Parathyroid adenoma (tissue), 2 donors: Measurements from ENCODE around the gene SLC7A14.

Source experiments
- H2AFZ ChIP-seq: fragments of 300-600 bp; sonication (generic); one replicate; pipeline ENCODE4 v1.7.0; 2017; ENCODE audit warnings: antibody characterized with exemption, mild to moderate bottlenecking
- H3K27ac ChIP-seq: fragments of 300-600 bp; sonication (generic); one replicate; pipeline ENCODE4 v1.7.0; 2017
- H3K27me3 ChIP-seq: fragments of 300-600 bp; sonication (generic); one replicate; pipeline ENCODE4 v1.7.0; 2017; ENCODE audit warnings: low read length; ENCODE audit not compliant: control insufficient read depth, insufficient read depth
- H3K36me3 ChIP-seq: fragments of 300-600 bp; sonication (generic); one replicate; pipeline ENCODE4 v1.7.0; 2017; ENCODE audit warnings: low read length; ENCODE audit not compliant: control insufficient read depth, insufficient read depth
- H3K4me1 ChIP-seq: fragments of 300-600 bp; sonication (generic); one replicate; pipeline ENCODE4 v1.7.0; 2017; ENCODE audit warnings: control low read depth
- H3K4me2 ChIP-seq: fragments of 300-600 bp; sonication (generic); one replicate; pipeline ENCODE4 v1.7.0; 2017; ENCODE audit warnings: low read length
- H3K4me3 ChIP-seq: fragments of 300-600 bp; sonication (generic); one replicate; pipeline ENCODE4 v1.7.0; 2017; ENCODE audit warnings: low read depth, low read length
- H3K79me2 ChIP-seq: fragments of 300-600 bp; sonication (generic); one replicate; pipeline ENCODE4 v1.7.0; 2017; ENCODE audit warnings: control low read depth
- H3K9ac ChIP-seq: fragments of 300-600 bp; sonication (generic); one replicate; pipeline ENCODE4 v1.7.0; 2017; ENCODE audit warnings: mild to moderate bottlenecking
- H3K9me3 ChIP-seq: fragments of 300-600 bp; sonication (generic); one replicate; pipeline ENCODE4 v1.7.0; 2017; ENCODE audit warnings: low read length; ENCODE audit not compliant: control insufficient read depth
- CTCF ChIP-seq: fragments of 300-600 bp; sonication (generic); IDR thresholded peaks from one replicate; pipeline ENCODE4 v1.7.0; 2017; ENCODE audit warnings: antibody characterized with exemption, mild to moderate bottlenecking
- donor health status: primary hyperparathyroidism.

The SLC7A14 gene

GRCh38 chr3:170470063-170471016 lies 115.5 kb downstream of the SLC7A14 start:
- H3K9ac ChIP-seq: no peak overlapping the region

GRCh38 chr3:170469151-170470062 lies 116.5 kb downstream of the SLC7A14 start:
- Histone ChIP-seq H3K27me3 (no peaks in the 10 kb centered on the region), H3K4me2 (no peak overlapping the region), H3K4me3 (no peak overlapping the region), H3K36me3 (no peaks in the 10 kb centered on the region), H3K9me3 (no peaks in the 10 kb centered on the region), H3K79me2 (no peaks in the 10 kb centered on the region), H3K9ac (no peak overlapping the region), H3K4me1 (no peaks in the 10 kb centered on the region), H2AFZ (no peak overlapping the region), H3K27ac (no peak overlapping the region)
- TF ChIP-seq CTCF: no peak

More at GRCh38 chr3:170470063-170471016, 115.5 kb downstream of the SLC7A14 start:
- H3K27ac ChIP-seq: no peak overlapping the region
- no peaks in the 10 kb centered on the region for H3K9me3 ChIP-seq
- no peak for TF ChIP-seq CTCF
- H3K4me3 ChIP-seq: no peak overlapping the region
- no peaks in the 10 kb centered on the region for H3K36me3 ChIP-seq
- H3K79me2 ChIP-seq: no peaks in the 10 kb centered on the region
- H3K4me2 ChIP-seq: no peak overlapping the region
- no peak overlapping the region for H2AFZ ChIP-seq
- H3K4me1 ChIP-seq: no peaks in the 10 kb centered on the region
- no peaks in the 10 kb centered on the region for H3K27me3 ChIP-seq

- Histone ChIP-seq H3K36me3 (no peaks in the 10 kb centered on the region), H3K79me2 (no peaks in the 10 kb centered on the region), H3K4me1 (no peaks in the 10 kb centered on the region), H3K9me3 (no peaks in the 10 kb centered on the region), H3K27ac (no peak overlapping the region), H3K4me2 (no peak overlapping the region), H2AFZ (no peak overlapping the region), H3K4me3 (no peak overlapping the region), H3K27me3 (no peaks in the 10 kb centered on the region), H3K9ac (no peak overlapping the region)
- no peak for TF ChIP-seq CTCF
Measured at GRCh38 chr3:170467571-170468147, 118.2 kb downstream of the SLC7A14 start.

GRCh38 chr3:170467007-170467406 lies 118.9 kb downstream of the SLC7A14 start:
- Histone ChIP-seq H3K79me2 (no peaks in the 10 kb centered on the region), H3K4me2 (no peak overlapping the region), H3K27me3 (no peaks in the 10 kb centered on the region), H3K9me3 (no peaks in the 10 kb centered on the region), H3K4me3 (no peak overlapping the region), H3K27ac (no peak overlapping the region), H3K9ac (no peak overlapping the region), H3K4me1 (no peaks in the 10 kb centered on the region), H3K36me3 (no peaks in the 10 kb centered on the region), H2AFZ (no peak overlapping the region)
- TF ChIP-seq CTCF: no peak
